Fibroblast of pulmonary artery (primary cell): ENCODE data around the gene MPHOSPH6.
"Not testable (repeated sequence)": the region's sequence is repeated elsewhere in the genome, so short reads cannot be mapped to it uniquely, and the experiment has no call there.

Source experiments
- DNase-seq: peaks from one replicate; pipeline ENCODE4 v3.0.0-alpha.2; 2010; ENCODE audit warnings: low read depth
- H3K4me3 ChIP-seq: replicated peaks from 2 replicates; pipeline ENCODE4 v1.5.1; 2011; ENCODE audit warnings: low read depth, mild to moderate bottlenecking, control low read depth, low read length, moderate library complexity
- CTCF ChIP-seq: IDR thresholded peaks from 2 replicates; pipeline ENCODE4 v1.5.1; 2011; ENCODE audit warnings: mild to moderate bottlenecking, control low read depth, low read length, inconsistent platforms; ENCODE audit errors: missing control alignments

Gene MPHOSPH6

GRCh38 chr16:82129881-82130280 lies 40.1 kb downstream of the MPHOSPH6 start:
- TF ChIP-seq CTCF: no peak
- no peak for DNase-seq
- no peak overlapping the region for H3K4me3 ChIP-seq

- H3K4me3 ChIP-seq: no peak overlapping the region
- TF ChIP-seq CTCF: no peak
- DNase-seq: no peak
Observed at GRCh38 chr16:82124651-82125050, 45.4 kb downstream of the MPHOSPH6 start.

GRCh38 chr16:82119405-82119804 lies 50.6 kb downstream of the MPHOSPH6 start:
- no peak for TF ChIP-seq CTCF
- no peak for DNase-seq
- no peak overlapping the region for H3K4me3 ChIP-seq

GRCh38 chr16:82118749-82119148 lies 51.3 kb downstream of the MPHOSPH6 start:
- DNase-seq: no peak
- no peak for TF ChIP-seq CTCF
- H3K4me3 ChIP-seq: no peak overlapping the region

GRCh38 chr16:82116535-82116934 lies 53.5 kb downstream of the MPHOSPH6 start:
- TF ChIP-seq CTCF: no peak
- H3K4me3 ChIP-seq: no peak overlapping the region
- no peak for DNase-seq

- H3K4me3 ChIP-seq: no peak overlapping the region
- TF ChIP-seq CTCF: no peak
- DNase-seq: no peak
Observed at GRCh38 chr16:82113741-82114140, 56.3 kb downstream of the MPHOSPH6 start.

- H3K4me3 ChIP-seq: no peak overlapping the region
- no peak for DNase-seq
- no peak for TF ChIP-seq CTCF
Observed at GRCh38 chr16:82111944-82112343, 58.1 kb downstream of the MPHOSPH6 start.

- not testable (repeated sequence) for DNase-seq, H3K4me3 ChIP-seq
Observed at GRCh38 chr16:82109266-82109665, 60.8 kb downstream of the MPHOSPH6 start.
